ENCODE data around the gene DLX4.

Gene DLX4, protein sequence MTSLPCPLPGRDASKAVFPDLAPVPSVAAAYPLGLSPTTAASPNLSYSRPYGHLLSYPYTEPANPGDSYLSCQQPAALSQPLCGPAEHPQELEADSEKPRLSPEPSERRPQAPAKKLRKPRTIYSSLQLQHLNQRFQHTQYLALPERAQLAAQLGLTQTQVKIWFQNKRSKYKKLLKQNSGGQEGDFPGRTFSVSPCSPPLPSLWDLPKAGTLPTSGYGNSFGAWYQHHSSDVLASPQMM

DNA sequence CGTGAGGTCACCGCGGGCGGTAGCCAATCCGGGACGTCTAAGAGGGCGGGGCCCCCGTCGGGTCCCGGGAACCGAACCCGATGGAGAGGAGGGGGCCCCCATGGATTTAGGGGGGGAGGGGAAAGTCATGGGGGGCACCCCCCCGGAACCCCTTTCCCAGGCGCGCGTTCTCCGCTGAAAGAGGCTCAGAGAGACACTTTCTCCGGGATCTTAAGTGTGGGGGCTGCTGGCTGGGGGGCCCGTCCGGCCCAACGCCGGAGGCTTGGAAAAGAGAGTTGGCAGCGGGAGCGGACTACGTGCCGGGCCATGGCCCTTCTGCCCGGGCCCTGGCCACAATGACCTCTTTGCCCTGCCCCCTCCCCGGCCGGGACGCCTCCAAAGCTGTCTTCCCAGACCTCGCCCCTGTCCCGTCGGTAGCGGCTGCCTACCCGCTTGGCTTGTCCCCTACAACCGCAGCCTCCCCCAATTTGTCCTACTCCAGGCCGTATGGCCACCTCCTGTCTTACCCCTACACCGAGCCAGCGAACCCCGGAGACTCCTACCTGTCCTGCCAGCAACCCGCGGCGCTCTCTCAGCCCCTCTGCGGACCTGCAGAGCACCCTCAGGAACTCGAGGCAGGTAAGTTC lies at the start of gene DLX4:
Gene DLX4, plus strand, starts transcription at position 57 of the 626 bp plus-strand sequence. Its CDS starts 279 bp downstream, at position 336.
- ATAC-seq: peak; percentile 4; the same call in 2 of the 3 replicates
- TF ChIP-seq, protein P1, sequence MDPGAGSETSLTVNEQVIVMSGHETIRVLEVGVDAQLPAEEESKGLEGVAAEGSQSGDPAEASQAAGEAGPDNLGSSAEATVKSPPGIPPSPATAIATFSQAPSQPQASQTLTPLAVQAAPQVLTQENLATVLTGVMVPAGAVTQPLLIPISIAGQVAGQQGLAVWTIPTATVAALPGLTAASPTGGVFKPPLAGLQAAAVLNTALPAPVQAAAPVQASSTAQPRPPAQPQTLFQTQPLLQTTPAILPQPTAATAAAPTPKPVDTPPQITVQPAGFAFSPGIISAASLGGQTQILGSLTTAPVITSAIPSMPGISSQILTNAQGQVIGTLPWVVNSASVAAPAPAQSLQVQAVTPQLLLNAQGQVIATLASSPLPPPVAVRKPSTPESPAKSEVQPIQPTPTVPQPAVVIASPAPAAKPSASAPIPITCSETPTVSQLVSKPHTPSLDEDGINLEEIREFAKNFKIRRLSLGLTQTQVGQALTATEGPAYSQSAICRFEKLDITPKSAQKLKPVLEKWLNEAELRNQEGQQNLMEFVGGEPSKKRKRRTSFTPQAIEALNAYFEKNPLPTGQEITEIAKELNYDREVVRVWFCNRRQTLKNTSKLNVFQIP (CRISPR knock-in tag; IDR thresholded peaks at IDR 0.05; ENCODE audit: borderline replicate concordance, low read depth): no peak
- TF ChIP-seq CSDC2 (CRISPR knock-in tag; IDR thresholded peaks at IDR 0.05) (no peak), ZNF70 (CRISPR knock-in tag; IDR thresholded peaks at IDR 0.05) (no peak)
- TF ChIP-seq, protein P2, sequence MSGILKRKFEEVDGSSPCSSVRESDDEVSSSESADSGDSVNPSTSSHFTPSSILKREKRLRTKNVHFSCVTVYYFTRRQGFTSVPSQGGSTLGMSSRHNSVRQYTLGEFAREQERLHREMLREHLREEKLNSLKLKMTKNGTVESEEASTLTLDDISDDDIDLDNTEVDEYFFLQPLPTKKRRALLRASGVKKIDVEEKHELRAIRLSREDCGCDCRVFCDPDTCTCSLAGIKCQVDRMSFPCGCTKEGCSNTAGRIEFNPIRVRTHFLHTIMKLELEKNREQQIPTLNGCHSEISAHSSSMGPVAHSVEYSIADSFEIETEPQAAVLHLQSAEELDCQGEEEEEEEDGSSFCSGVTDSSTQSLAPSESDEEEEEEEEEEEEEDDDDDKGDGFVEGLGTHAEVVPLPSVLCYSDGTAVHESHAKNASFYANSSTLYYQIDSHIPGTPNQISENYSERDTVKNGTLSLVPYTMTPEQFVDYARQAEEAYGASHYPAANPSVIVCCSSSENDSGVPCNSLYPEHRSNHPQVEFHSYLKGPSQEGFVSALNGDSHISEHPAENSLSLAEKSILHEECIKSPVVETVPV (CRISPR knock-in tag; IDR thresholded peaks at IDR 0.05): no peak
- TF ChIP-seq, protein P3, sequence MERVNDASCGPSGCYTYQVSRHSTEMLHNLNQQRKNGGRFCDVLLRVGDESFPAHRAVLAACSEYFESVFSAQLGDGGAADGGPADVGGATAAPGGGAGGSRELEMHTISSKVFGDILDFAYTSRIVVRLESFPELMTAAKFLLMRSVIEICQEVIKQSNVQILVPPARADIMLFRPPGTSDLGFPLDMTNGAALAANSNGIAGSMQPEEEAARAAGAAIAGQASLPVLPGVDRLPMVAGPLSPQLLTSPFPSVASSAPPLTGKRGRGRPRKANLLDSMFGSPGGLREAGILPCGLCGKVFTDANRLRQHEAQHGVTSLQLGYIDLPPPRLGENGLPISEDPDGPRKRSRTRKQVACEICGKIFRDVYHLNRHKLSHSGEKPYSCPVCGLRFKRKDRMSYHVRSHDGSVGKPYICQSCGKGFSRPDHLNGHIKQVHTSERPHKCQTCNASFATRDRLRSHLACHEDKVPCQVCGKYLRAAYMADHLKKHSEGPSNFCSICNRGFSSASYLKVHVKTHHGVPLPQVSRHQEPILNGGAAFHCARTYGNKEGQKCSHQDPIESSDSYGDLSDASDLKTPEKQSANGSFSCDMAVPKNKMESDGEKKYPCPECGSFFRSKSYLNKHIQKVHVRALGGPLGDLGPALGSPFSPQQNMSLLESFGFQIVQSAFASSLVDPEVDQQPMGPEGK (CRISPR knock-in tag; IDR thresholded peaks at IDR 0.05; ENCODE audit: borderline replicate concordance): 0 out of 2 replicates have a peak, but pooled peaks have one; percentile 57

DNA sequence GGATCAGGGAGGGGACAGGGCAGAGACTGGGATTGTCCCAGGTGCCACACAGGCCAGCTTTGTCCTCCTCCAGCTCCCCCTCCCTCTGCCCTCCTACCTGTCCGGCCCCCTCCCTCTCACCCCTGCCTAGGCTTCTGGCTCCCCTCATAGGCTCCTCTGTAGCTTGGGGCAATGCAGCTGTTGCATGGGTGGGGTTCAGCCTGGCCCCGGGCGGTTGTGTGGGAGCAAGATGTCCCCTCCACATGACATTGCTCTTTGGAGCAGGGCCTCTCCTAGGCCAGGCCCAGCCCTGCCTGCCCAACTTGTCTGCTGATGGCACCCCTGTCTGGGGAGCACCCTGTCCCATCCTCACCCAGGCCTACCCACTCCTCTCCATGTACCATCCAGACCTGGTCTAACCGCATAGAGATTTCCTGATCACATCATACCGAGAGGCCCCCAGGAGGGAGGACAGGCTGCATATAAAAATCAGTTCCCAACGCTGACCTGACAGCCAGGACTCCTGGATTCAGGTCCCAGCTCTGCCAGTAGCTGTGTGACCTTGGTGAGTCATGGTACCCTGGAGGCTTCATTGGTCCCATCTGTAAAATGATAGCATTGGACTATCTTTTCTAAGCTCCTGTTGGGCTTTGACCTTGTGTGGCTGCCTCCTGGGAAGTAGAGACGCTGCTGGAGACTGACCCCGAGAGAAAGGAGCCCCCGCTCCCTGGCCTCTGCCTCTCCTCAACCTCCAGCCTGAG lies 48.8 kb upstream of the DLX4 start:
- no peak; the same call in 2 of the 3 replicates for ATAC-seq
- TF ChIP-seq PPARA (CRISPR knock-in tag; IDR thresholded peaks at IDR 0.05; ENCODE audit: borderline replicate concordance) (no peak), TOX (CRISPR knock-in tag; IDR thresholded peaks at IDR 0.05; ENCODE audit: borderline replicate concordance) (no peak), ZC3H10 (CRISPR knock-in tag; IDR thresholded peaks at IDR 0.05) (no peak), OSR1 (CRISPR knock-in tag; IDR thresholded peaks at IDR 0.05) (no peak), ZFP3 (CRISPR knock-in tag; IDR thresholded peaks at IDR 0.05) (no peak), BACH2 (CRISPR knock-in tag; IDR thresholded peaks at IDR 0.05; ENCODE audit: borderline replicate concordance) (no peak), ISL1 (CRISPR knock-in tag; IDR thresholded peaks at IDR 0.05) (no peak), ZNF565 (CRISPR knock-in tag; conservative IDR thresholded peaks at IDR 0.05; ENCODE audit: low read depth) (no peak), ESRRG (CRISPR knock-in tag; IDR thresholded peaks at IDR 0.05) (no peak), TCF4 (CRISPR knock-in tag; IDR thresholded peaks at IDR 0.05; ENCODE audit: borderline replicate concordance) (no peak), CSDC2 (CRISPR knock-in tag; IDR thresholded peaks at IDR 0.05) (no peak)
- TF ChIP-seq, protein P1 (CRISPR knock-in tag; IDR thresholded peaks at IDR 0.05; ENCODE audit: borderline replicate concordance, low read depth): no peak
- TF ChIP-seq, protein P4, sequence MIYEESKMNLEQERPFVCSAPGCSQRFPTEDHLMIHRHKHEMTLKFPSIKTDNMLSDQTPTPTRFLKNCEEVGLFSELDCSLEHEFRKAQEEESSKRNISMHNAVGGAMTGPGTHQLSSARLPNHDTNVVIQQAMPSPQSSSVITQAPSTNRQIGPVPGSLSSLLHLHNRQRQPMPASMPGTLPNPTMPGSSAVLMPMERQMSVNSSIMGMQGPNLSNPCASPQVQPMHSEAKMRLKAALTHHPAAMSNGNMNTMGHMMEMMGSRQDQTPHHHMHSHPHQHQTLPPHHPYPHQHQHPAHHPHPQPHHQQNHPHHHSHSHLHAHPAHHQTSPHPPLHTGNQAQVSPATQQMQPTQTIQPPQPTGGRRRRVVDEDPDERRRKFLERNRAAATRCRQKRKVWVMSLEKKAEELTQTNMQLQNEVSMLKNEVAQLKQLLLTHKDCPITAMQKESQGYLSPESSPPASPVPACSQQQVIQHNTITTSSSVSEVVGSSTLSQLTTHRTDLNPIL (CRISPR knock-in tag; IDR thresholded peaks at IDR 0.05; ENCODE audit: low read depth): no peak
- TF ChIP-seq, protein P5, sequence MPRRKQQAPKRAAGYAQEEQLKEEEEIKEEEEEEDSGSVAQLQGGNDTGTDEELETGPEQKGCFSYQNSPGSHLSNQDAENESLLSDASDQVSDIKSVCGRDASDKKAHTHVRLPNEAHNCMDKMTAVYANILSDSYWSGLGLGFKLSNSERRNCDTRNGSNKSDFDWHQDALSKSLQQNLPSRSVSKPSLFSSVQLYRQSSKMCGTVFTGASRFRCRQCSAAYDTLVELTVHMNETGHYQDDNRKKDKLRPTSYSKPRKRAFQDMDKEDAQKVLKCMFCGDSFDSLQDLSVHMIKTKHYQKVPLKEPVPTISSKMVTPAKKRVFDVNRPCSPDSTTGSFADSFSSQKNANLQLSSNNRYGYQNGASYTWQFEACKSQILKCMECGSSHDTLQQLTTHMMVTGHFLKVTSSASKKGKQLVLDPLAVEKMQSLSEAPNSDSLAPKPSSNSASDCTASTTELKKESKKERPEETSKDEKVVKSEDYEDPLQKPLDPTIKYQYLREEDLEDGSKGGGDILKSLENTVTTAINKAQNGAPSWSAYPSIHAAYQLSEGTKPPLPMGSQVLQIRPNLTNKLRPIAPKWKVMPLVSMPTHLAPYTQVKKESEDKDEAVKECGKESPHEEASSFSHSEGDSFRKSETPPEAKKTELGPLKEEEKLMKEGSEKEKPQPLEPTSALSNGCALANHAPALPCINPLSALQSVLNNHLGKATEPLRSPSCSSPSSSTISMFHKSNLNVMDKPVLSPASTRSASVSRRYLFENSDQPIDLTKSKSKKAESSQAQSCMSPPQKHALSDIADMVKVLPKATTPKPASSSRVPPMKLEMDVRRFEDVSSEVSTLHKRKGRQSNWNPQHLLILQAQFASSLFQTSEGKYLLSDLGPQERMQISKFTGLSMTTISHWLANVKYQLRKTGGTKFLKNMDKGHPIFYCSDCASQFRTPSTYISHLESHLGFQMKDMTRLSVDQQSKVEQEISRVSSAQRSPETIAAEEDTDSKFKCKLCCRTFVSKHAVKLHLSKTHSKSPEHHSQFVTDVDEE (CRISPR knock-in tag; IDR thresholded peaks at IDR 0.05): no peak
- TF ChIP-seq, protein P3 (CRISPR knock-in tag; IDR thresholded peaks at IDR 0.05; ENCODE audit: borderline replicate concordance): no peak
- TF ChIP-seq, protein P2 (CRISPR knock-in tag; IDR thresholded peaks at IDR 0.05): no peak
